Upper lobe of left lung (tissue), 6 donors: ENCODE data around the gene CFAP100. TPM values are rescaled to one million over a fixed set of nuclear protein-coding genes. Genes with fewer than 3 reads are reported as not detected.

ENCODE experiments used
- ATAC-seq, 2 donors: fragments of 200-7000 bp; cut with Tn5 transposase; one replicate each; pipeline ENCODE4 v1.9.1; 2022; ENCODE audit warnings: mild to moderate bottlenecking in 2 of 2, moderate library complexity in 2 of 2; ENCODE audit not compliant: low FRiP score in 2 of 2
- DNase-seq, 2 donors: peaks; one replicate each; pipeline ENCODE4 v3.0.0-alpha.2; 2019 to 2020
- H3K27ac ChIP-seq, 4 donors: fragments of 200-600 bp; sonication (generic); one replicate each; pipeline ENCODE4 v1.5.1; 2016 to 2019
- H3K27me3 ChIP-seq, 4 donors: fragments of 200-600 bp; sonication (generic); one replicate each; pipeline ENCODE4 v1.5.1; 2017 to 2019
- H3K36me3 ChIP-seq, 4 donors: fragments of 200-600 bp; sonication (generic); one replicate each; pipeline ENCODE4 v1.5.1; 2016 to 2019
- H3K4me1 ChIP-seq, 4 donors: fragments of 200-600 bp; sonication (generic); one replicate each; pipeline ENCODE4 v1.5.1; 2018 to 2019
- H3K4me3 ChIP-seq, 4 donors: fragments of 200-600 bp; sonication (generic); one replicate each; pipeline ENCODE4 v1.5.1; 2017 to 2019; ENCODE audit warnings: mild to moderate bottlenecking in 2 of 4, moderate library complexity in 1 of 4
- H3K9me3 ChIP-seq, 4 donors: fragments of 200-600 bp; sonication (generic); one replicate each; pipeline ENCODE4 v1.5.1; 2018 to 2019
- EP300 ChIP-seq, 4 donors: sonication (generic); formaldehyde crosslinking; IDR thresholded peaks; one replicate each; pipeline ENCODE4 v1.5.1; 2017; ENCODE audit warnings: antibody characterized with exemption in 4 of 4, control low read depth in 2 of 4
- POLR2A ChIP-seq, 4 donors: fragments of 450-650 bp; IDR thresholded peaks; one replicate each; pipeline ENCODE4 v1.5.1; 2016 to 2017; ENCODE audit warnings: antibody characterized with exemption in 4 of 4, mild to moderate bottlenecking in 2 of 4
- POLR2AphosphoS5 ChIP-seq, 2 donors: sonication (generic); formaldehyde crosslinking; IDR thresholded peaks; one replicate each; pipeline ENCODE4 v1.5.1; 2017; ENCODE audit warnings: antibody characterized with exemption in 2 of 2
- WGBS, 2 donors: methylation state at CpG; one replicate each; pipeline ENCODE4 v1.1.5; 2017 to 2018; 5-methylcytosine and 5-hydroxymethylcytosine counted together
- total RNA-seq, 6 donors: library from RNA; depleted of rRNA in 4 of 6; stranded (reverse); fragments of >200 nt in 4 of 6; gene quantifications; one replicate each; pipeline versions ENCODE4 v1.1.0 to v1.2.1, GENCODE V29; 2016 to 2021
- TF ChIP-seq, protein P1 (sequence below), 6 experiments: fragments of 450-650 bp in 4 of 6; fragments of 200-600 bp in 2 of 6; sonication (generic) in 2 of 6; IDR thresholded peaks; one replicate each; pipeline ENCODE4 v1.5.1; 2016 to 2019; ENCODE audit warnings: antibody characterized with exemption in 6 of 6
- donor health status: DM: no; HTN: no; CAD: no; lungs with moderate emphysema.
- donor health status: DM: no; HTN: yes; CAD: no; lungs with severe emphysema.

CFAP100 gene
- total RNA-seq, 6 donors from 2014 or later: 0.09 to 57.9 (median 21.6) TPM

DNA sequence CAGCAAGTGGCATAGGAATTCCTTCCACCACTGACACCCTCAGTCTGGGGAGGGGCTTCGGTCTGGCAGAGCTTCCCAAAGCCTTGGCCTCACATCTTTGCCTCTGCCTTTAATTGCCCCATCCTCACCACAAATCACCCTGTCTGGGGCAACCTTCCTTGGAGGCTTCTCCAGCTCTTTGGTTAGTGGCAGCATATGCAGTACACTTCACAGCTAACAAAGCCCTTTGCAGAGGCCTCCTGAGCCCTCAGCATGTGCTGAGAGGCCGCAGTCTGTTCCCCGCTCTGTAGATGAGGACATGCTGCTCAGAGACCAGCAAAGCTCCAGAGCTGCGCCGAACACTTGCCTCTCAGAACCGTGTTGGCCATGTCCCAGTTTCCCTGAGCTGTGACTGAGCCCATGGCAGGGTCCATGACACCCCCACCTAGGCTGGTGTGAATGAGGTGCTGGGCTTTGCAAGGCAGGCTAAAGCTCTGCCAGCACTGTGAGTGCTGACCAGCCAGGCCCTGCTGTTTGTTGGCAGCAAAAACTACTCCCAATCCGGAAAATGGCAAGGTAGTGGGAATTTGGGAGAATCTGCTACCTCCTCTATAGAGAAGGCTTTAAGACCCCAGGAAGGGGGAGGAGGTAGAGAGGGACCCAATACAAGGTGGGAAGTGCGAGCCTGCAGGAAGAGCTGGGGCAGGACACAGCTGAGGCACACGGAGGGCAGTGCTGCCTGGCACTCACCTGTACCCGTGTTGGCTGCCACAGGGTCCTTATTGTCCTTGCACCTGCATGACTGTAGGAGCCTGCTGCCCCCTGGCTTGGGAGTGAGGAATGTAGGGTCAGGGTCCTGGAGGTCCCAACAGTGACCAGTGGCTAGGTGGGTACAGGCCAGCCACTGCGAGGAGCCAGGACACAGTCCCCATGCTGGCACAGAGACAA is 29.1 kb upstream of the CFAP100 start:
- Histone ChIP-seq H3K27ac (no peak overlapping the region), H3K27me3 (no peaks in the 10 kb centered on the region), H3K36me3 (no peaks in the 10 kb centered on the region), H3K4me3 (no peak overlapping the region), H3K9me3 (no peaks in the 10 kb centered on the region), H3K4me1 (no peaks in the 10 kb centered on the region)
- TF ChIP-seq, protein P1, sequence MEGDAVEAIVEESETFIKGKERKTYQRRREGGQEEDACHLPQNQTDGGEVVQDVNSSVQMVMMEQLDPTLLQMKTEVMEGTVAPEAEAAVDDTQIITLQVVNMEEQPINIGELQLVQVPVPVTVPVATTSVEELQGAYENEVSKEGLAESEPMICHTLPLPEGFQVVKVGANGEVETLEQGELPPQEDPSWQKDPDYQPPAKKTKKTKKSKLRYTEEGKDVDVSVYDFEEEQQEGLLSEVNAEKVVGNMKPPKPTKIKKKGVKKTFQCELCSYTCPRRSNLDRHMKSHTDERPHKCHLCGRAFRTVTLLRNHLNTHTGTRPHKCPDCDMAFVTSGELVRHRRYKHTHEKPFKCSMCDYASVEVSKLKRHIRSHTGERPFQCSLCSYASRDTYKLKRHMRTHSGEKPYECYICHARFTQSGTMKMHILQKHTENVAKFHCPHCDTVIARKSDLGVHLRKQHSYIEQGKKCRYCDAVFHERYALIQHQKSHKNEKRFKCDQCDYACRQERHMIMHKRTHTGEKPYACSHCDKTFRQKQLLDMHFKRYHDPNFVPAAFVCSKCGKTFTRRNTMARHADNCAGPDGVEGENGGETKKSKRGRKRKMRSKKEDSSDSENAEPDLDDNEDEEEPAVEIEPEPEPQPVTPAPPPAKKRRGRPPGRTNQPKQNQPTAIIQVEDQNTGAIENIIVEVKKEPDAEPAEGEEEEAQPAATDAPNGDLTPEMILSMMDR (IDR thresholded peaks at IDR 0.05): no peak
- TF ChIP-seq EP300 (IDR thresholded peaks at IDR 0.05) (no peak), POLR2A (IDR thresholded peaks at IDR 0.05) (no peak), POLR2AphosphoS5 (IDR thresholded peaks at IDR 0.05) (no peak)
- no peak for DNase-seq
- peak in 1 of 2 donors; percentile 25 for ATAC-seq
- 84 to 86% methylated on average over 5 to 11 of the region's 11 CpGs for WGBS, 2 donors

DNA sequence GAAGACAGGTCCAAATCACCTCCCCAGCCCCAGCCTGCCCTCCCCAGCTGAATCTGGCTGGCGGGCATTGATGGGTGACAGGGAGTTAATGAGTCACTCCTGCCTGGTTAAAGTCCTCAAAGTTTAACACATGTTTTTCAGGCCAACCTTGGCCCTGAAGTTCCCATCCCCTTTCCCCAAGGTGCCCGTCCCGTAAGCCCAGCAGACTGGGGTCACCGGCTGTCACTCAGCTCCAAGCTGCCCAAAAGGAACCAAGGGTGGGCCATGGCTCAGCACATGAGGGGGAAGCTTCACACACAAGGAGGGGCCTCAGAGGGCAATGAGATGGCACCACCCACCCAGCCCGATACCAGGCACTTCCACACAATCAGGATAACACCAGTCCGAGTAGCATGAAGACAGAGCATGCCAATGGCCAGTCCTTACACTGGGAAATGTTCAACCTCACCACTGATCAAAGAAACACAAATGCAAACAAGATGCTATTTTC is 27.3 kb upstream of the CFAP100 start:
- DNase-seq (peak in 1 of 2 donors; percentile 16), ATAC-seq (no peak)
- Histone ChIP-seq H3K4me1 (no peaks in the 10 kb centered on the region), H3K27ac (no peak overlapping the region), H3K36me3 (no peaks in the 10 kb centered on the region), H3K4me3 (no peak overlapping the region), H3K27me3 (no peaks in the 10 kb centered on the region), H3K9me3 (no peaks in the 10 kb centered on the region)
- 92 to 94% methylated on average over 6 of the region's 6 CpGs for WGBS, 2 donors
- TF ChIP-seq EP300 (IDR thresholded peaks at IDR 0.05) (no peak), POLR2AphosphoS5 (IDR thresholded peaks at IDR 0.05) (no peak), POLR2A (IDR thresholded peaks at IDR 0.05) (no peak)
- TF ChIP-seq, protein P1 (IDR thresholded peaks at IDR 0.05): no peak

DNA sequence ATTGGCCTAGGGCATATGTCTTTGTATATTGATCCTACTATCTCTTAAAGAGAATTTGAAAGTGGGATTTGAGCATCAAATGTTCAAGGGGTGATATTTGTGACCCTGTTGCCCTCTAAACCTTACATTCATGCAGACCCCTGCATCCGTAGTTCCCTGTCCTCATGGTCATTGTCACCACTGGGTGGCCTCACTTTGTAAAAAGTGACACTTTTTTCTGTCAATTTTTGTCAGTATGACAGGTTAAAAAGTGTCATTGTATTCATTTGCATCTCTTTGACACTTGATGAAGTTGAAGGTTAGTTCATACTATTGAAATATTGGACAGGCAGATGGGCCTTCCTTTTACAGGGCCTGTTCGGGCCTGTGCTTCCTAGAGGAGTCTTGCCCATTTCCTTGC is 25.2 kb upstream of the CFAP100 start:
- H3K4me1 ChIP-seq: peaks cover 2 to 12% (median 6%) of the 10 kb centered on the region in 4 donors
- no peaks in the 10 kb centered on the region for H3K36me3 ChIP-seq
- no peaks in the 10 kb centered on the region for H3K27me3 ChIP-seq
- H3K27ac ChIP-seq: no peak overlapping the region
- WGBS, 2 donors: 93 to 100% methylated on average over 2 of the region's 2 CpGs
- no peak for DNase-seq
- TF ChIP-seq POLR2A (IDR thresholded peaks at IDR 0.05) (no peak), EP300 (IDR thresholded peaks at IDR 0.05) (no peak), POLR2AphosphoS5 (IDR thresholded peaks at IDR 0.05) (no peak)
- TF ChIP-seq, protein P1 (IDR thresholded peaks at IDR 0.05): no peak
- no peak for ATAC-seq
- no peaks in the 10 kb centered on the region for H3K9me3 ChIP-seq
- H3K4me3 ChIP-seq: no peak overlapping the region

DNA sequence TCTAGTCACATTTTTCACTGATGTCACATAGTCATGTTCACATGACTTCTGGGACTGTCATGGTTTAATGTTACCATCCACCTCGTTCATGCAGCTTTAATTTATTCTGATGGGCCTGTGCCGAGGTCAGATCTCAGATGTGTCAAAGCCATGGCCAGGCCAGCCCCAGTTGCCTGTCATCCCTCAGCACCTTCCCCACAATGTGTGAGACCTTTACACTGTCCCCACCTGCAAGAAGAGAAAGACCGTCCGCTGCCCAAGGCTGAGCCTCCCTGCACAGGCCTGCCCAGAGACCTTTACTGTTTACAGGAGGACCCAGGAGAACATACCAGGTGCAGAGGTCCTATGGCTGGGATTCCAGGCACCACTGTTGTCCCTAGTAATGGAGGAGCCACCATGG is 24.7 kb upstream of the CFAP100 start:
- no peaks in the 10 kb centered on the region for H3K36me3 ChIP-seq
- H3K9me3 ChIP-seq: no peaks in the 10 kb centered on the region
- no peak for ATAC-seq
- TF ChIP-seq POLR2A (IDR thresholded peaks at IDR 0.05): no peak
- no peak for TF ChIP-seq POLR2AphosphoS5 (IDR thresholded peaks at IDR 0.05)
- no peak for TF ChIP-seq EP300 (IDR thresholded peaks at IDR 0.05)
- TF ChIP-seq, protein P1 (IDR thresholded peaks at IDR 0.05): no peak
- 66 to 69% methylated on average over 2 to 4 of the region's 4 CpGs for WGBS, 2 donors
- peaks cover 2 to 14% (median 9%) of the 10 kb centered on the region in 4 donors for H3K4me1 ChIP-seq
- no peak for DNase-seq
- H3K27ac ChIP-seq: no peak overlapping the region
- no peak overlapping the region for H3K4me3 ChIP-seq
- H3K27me3 ChIP-seq: no peaks in the 10 kb centered on the region
